DND-41 (cell line): ENCODE results near the gene BYSL.

Experiments
- ATAC-seq: fragments of 200-7000 bp; cut with Tn5 transposase; 3 replicates; pipeline ENCODE4 v1.9.1; 2021; ENCODE audit warnings: low read depth; ENCODE audit not compliant: insufficient read depth
- DNase-seq: peaks from one replicate; pipeline ENCODE4 v3.0.0-alpha.2; 2020
- H2AFZ ChIP-seq: 2 replicates; pipeline ENCODE4 v1.6.0; 2012; ENCODE audit warnings: low read depth, low read length
- H3K27ac ChIP-seq: 2 replicates; pipeline ENCODE4 v1.5.1; 2012; ENCODE audit warnings: low read length, inconsistent platforms
- H3K27me3 ChIP-seq: fragments of 200-600 bp; sonication (generic); 2 replicates; pipeline ENCODE4 v1.6.0; 2012; ENCODE audit warnings: low read length, mild to moderate bottlenecking, inconsistent platforms; ENCODE audit not compliant: insufficient read depth, poor library complexity
- H3K36me3 ChIP-seq: 2 replicates; pipeline ENCODE4 v1.5.1; 2012; ENCODE audit warnings: low read length, inconsistent platforms; ENCODE audit not compliant: insufficient read depth
- H3K4me1 ChIP-seq: 2 replicates; pipeline ENCODE4 v1.5.1; 2012; ENCODE audit warnings: mild to moderate bottlenecking, low read length; ENCODE audit not compliant: insufficient read depth
- H3K4me2 ChIP-seq: 2 replicates; pipeline ENCODE4 v1.6.0; 2012; ENCODE audit warnings: mild to moderate bottlenecking, moderate library complexity, low read length, inconsistent platforms; ENCODE audit not compliant: insufficient read depth
- H3K4me3 ChIP-seq, 2 experiments: fragments of 200-600 bp in 1 of 2; shearing (Covaris generic) in 1 of 2; 2 replicates each; pipeline ENCODE4 v1.5.1; 2012 to 2016; ENCODE audit warnings: inconsistent platforms in 2 of 2, low read length in 2 of 2, mild to moderate bottlenecking in 2 of 2, low read depth in 1 of 2, moderate library complexity in 1 of 2
- H3K79me2 ChIP-seq: 2 replicates; pipeline ENCODE4 v1.6.0; 2012; ENCODE audit warnings: low read length, inconsistent platforms; ENCODE audit not compliant: insufficient read depth
- H3K9ac ChIP-seq: 2 replicates; pipeline ENCODE4 v1.6.0; 2012; ENCODE audit warnings: low read depth, mild to moderate bottlenecking, inconsistent platforms, low read length, moderate library complexity
- H3K9me3 ChIP-seq: 2 replicates; pipeline ENCODE4 v1.5.1; 2012; ENCODE audit warnings: low read length, moderate library complexity, mild to moderate bottlenecking, inconsistent platforms; ENCODE audit not compliant: insufficient read depth, severe bottlenecking
- H4K20me1 ChIP-seq: 2 replicates; pipeline ENCODE4 v1.6.0; 2012; ENCODE audit warnings: low read length; ENCODE audit not compliant: insufficient read depth
- CTCF ChIP-seq: IDR thresholded peaks from 2 replicates; pipeline ENCODE4 v1.5.1; 2012; ENCODE audit warnings: borderline replicate concordance, low read length, moderate library complexity, mild to moderate bottlenecking; ENCODE audit not compliant: poor library complexity, severe bottlenecking; ENCODE audit errors: extremely low read depth
- EZH2 ChIP-seq: IDR thresholded peaks from 3 replicates; pipeline ENCODE4 v1.6.1; 2012; ENCODE audit warnings: borderline replicate concordance, low read depth, mild to moderate bottlenecking, moderate library complexity, low read length, inconsistent platforms; ENCODE audit not compliant: severe bottlenecking

BYSL gene

GRCh38 chr6:41901882-41902519 lies 19.3 kb upstream of the BYSL start:
- Histone ChIP-seq H3K36me3 (peaks cover 33% of the 10 kb centered on the region), H4K20me1 (no peaks in the 10 kb centered on the region), H3K79me2 (0 out of 2 replicates have a peak, but pooled peaks cover 4% of the 10 kb centered on the region), H3K9ac (no peak overlapping the region), H3K4me2 (no peak overlapping the region), H2AFZ (no peak overlapping the region), H3K27me3 (no peaks in the 10 kb centered on the region), H3K4me3 (no peak overlapping the region), H3K4me1 (peaks cover 9% of the 10 kb centered on the region; the same call in 1 of the 2 replicates), H3K27ac (peak overlapping the region; percentile 42), H3K9me3 (no peaks in the 10 kb centered on the region)
- DNase-seq (peak; percentile 71), ATAC-seq (peak; percentile 85)
- peak; percentile 71 for TF ChIP-seq CTCF
- TF ChIP-seq EZH2: no peak

- DNase-seq: no peak
- Histone ChIP-seq H3K36me3 (peaks cover 83% of the 10 kb centered on the region), H3K9me3 (no peaks in the 10 kb centered on the region), H4K20me1 (no peaks in the 10 kb centered on the region; the same call in 1 of the 2 replicates), H3K79me2 (peaks cover 35% of the 10 kb centered on the region), H2AFZ (no peak overlapping the region), H3K9ac (no peak overlapping the region), H3K4me1 (no peaks in the 10 kb centered on the region), H3K4me3 (no peak overlapping the region), H3K27me3 (no peaks in the 10 kb centered on the region), H3K4me2 (no peak overlapping the region), H3K27ac (no peak overlapping the region)
- no peak for ATAC-seq
- TF ChIP-seq EZH2 (no peak), CTCF (no peak)
Measured at GRCh38 chr6:41909727-41910126, 11.6 kb upstream of the BYSL start.

GRCh38 chr6:41914343-41914742 lies 7.0 kb upstream of the BYSL start:
- TF ChIP-seq EZH2: no peak
- no peak for TF ChIP-seq CTCF
- Histone ChIP-seq H2AFZ (no peak overlapping the region), H3K9me3 (no peaks in the 10 kb centered on the region), H3K4me3 (no peak overlapping the region), H3K9ac (no peak overlapping the region), H3K27me3 (no peaks in the 10 kb centered on the region), H3K4me2 (no peak overlapping the region), H3K79me2 (peaks cover 59% of the 10 kb centered on the region), H3K27ac (no peak overlapping the region), H4K20me1 (no peaks in the 10 kb centered on the region), H3K4me1 (peaks cover 4% of the 10 kb centered on the region), H3K36me3 (peaks cover 59% of the 10 kb centered on the region)
- DNase-seq (no peak), ATAC-seq (no peak)
